ENCODE results near the gene OSBPL8. TPM values are rescaled to one million over a fixed set of nuclear protein-coding genes. Genes with fewer than 3 reads are reported as not detected.

OSBPL8 gene
- total and polyA plus RNA-seq, 12 donors, result 3.7 to 154 (median 45.1) TPM

DNA sequence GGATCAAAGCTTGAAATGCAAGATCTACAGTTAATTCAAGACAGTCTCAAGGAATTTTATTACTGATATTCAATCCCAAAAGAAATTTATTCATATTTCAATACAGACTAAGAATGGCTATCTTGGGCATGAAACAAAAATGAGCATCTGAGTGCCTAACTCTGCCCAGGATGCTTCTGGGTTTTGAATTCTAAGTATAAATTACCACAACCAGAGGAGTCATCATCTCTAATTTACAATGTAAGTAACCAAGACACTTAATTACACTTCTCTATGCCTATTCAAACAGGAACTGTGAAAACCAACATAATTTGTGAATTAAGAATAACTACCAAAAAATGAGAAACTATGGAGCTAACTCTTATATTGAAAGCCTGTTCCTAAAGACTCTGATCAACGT is 14.1 kb downstream of the OSBPL8 start:
- intact Hi-C loops (cut with DNase I), result no loop called here
- WGBS, 4 donors, result 89 to 93% (median 92%) methylated on average over 1 of the region's 1 CpG
- no peak for TF ChIP-seq POLR2A (IDR thresholded peaks at IDR 0.05)

GRCh38 chr12:76544601-76545261 is 14.8 kb downstream of the OSBPL8 start:
- intact Hi-C loops (cut with DNase I), result no loop called here
- H3K36me3 ChIP-seq (replicated peaks in 1 of 2), result no peaks in the 10 kb centered on the region
- H3K4me3 ChIP-seq, result no peak overlapping the region
- H3K4me1 ChIP-seq (replicated peaks in 1 of 2), result peaks cover 18 to 36% of the 10 kb centered on the region in 2 donors
- no peak for DNase-seq
- H3K27ac ChIP-seq, result no peak overlapping the region
- WGBS, 4 donors, result 81 to 92% (median 88%) methylated on average over 4 of the region's 4 CpGs
- H3K27me3 ChIP-seq, result no peaks in the 10 kb centered on the region
- H3K9me3 ChIP-seq (replicated peaks in 1 of 3), result no peaks in the 10 kb centered on the region
- TF ChIP-seq POLR2A (IDR thresholded peaks at IDR 0.05), result no peak
- no peak for TF ChIP-seq CTCF (IDR thresholded peaks at IDR 0.05)

More for the DNA sequence above, 14.1 kb downstream of the OSBPL8 start:
- H3K36me3 ChIP-seq (replicated peaks in 1 of 2), result no peaks in the 10 kb centered on the region
- H3K4me1 ChIP-seq (replicated peaks in 1 of 2), result peaks cover 18 to 33% of the 10 kb centered on the region in 2 donors
- H3K27me3 ChIP-seq, result no peaks in the 10 kb centered on the region
- H3K4me3 ChIP-seq, result no peak overlapping the region
- no peak overlapping the region for H3K27ac ChIP-seq
- DNase-seq, result no peak
- H3K9me3 ChIP-seq (replicated peaks in 1 of 3), result no peaks in the 10 kb centered on the region

DNA sequence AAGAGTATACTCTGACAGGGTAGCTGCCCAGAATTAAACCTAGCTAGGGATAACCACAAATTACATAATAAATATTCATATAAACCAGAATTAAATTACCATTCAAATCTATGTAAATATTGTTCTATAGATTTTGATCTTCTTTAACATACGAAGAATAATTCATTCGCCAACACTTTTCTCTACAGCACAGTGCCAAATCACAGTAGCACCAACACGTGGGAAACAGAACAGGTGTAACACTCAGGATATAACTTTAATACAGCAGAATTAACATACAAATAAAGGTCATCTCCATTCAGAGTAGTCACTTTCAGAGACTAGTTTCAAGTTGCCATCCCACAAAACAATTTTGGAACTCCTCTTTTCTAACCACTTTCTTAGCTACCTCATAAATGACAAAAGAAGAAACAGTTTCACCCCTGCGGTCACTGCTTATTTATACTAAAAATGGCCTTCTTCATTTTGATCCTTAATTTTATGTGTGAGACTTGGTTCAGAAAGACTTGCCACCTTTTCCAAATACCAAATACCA is 15.7 kb downstream of the OSBPL8 start:
- no peaks in the 10 kb centered on the region for H3K36me3 ChIP-seq (replicated peaks in 1 of 2)
- H3K27ac ChIP-seq, result no peak overlapping the region
- intact Hi-C loops (cut with DNase I), result no loop called here
- peaks cover 18 to 37% of the 10 kb centered on the region in 2 donors for H3K4me1 ChIP-seq (replicated peaks in 1 of 2)
- no peak for TF ChIP-seq CTCF (IDR thresholded peaks at IDR 0.05)
- no peak for TF ChIP-seq POLR2A (IDR thresholded peaks at IDR 0.05)
- no peaks in the 10 kb centered on the region for H3K27me3 ChIP-seq
- no peak overlapping the region for H3K4me3 ChIP-seq
- H3K9me3 ChIP-seq (replicated peaks in 1 of 3), result no peaks in the 10 kb centered on the region
- 91 to 96% (median 94%) methylated on average over 4 of the region's 4 CpGs for WGBS, 4 donors
- DNase-seq, result no peak

GRCh38 chr12:76542908-76543307 is 16.7 kb downstream of the OSBPL8 start:
- Histone ChIP-seq H3K4me1 (replicated peaks in 1 of 2) (peaks cover 10 to 30% of the 10 kb centered on the region in 2 donors), H3K27ac (no peak overlapping the region), H3K36me3 (replicated peaks in 1 of 2) (no peaks in the 10 kb centered on the region), H3K27me3 (no peaks in the 10 kb centered on the region), H3K9me3 (replicated peaks in 1 of 3) (no peaks in the 10 kb centered on the region), H3K4me3 (no peak overlapping the region)
- intact Hi-C loops (cut with DNase I), result no loop called here
- DNase-seq, result no peak
- no peak for TF ChIP-seq POLR2A (IDR thresholded peaks at IDR 0.05)
- TF ChIP-seq CTCF (IDR thresholded peaks at IDR 0.05), result no peak
- 74 to 86% (median 84%) methylated on average over 5 of the region's 5 CpGs for WGBS, 4 donors

GRCh38 chr12:76539727-76540126 is 19.8 kb downstream of the OSBPL8 start:
- no peak for TF ChIP-seq CTCF (IDR thresholded peaks at IDR 0.05)
- no peak for TF ChIP-seq POLR2A (IDR thresholded peaks at IDR 0.05)
- WGBS, 4 donors, result 69 to 74% (median 72%) methylated on average over 6 of the region's 6 CpGs
- peaks cover 3 to 18% of the 10 kb centered on the region in 2 donors for H3K4me1 ChIP-seq (replicated peaks in 1 of 2)
- H3K9me3 ChIP-seq (replicated peaks in 1 of 3), result peaks cover 0 to 4% (median 0%) of the 10 kb centered on the region in 3 donors
- no peak for DNase-seq
- H3K27me3 ChIP-seq, result no peaks in the 10 kb centered on the region
- H3K27ac ChIP-seq, result no peak overlapping the region
- intact Hi-C loops (cut with DNase I), result no loop called here
- H3K36me3 ChIP-seq (replicated peaks in 1 of 2), result no peaks in the 10 kb centered on the region
- no peak overlapping the region for H3K4me3 ChIP-seq

Data from adrenal gland (tissue), 12 donors.